Measurements from ENCODE around the gene RFX3.

The RFX3 gene

DNA sequence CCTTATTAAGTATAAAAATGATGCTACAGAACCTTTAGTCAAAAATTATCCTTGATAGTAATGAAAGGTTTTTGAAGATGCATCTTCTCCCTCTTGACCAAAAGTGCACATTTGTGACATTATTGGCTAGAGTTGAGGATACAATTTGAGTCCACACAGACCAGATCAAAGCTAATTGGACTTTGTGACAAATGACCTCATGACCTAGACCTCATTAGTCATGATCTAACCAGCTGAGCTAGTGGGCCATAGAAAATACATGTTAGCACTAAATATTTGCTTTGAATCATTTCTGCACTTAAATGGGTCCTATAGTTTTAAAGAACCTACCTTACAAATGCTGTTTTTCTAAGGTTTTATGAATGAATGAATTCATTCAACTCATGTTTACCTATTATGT is 182.1 kb downstream of the RFX3 start:
- H2AFZ ChIP-seq (ENCODE audit: low read depth, low read length, severe bottlenecking), result no peak overlapping the region
- H3F3A ChIP-seq (ENCODE audit: insufficient read depth), result no peaks in the 10 kb centered on the region
- no peak overlapping the region for H3K9ac ChIP-seq (ENCODE audit: low read length)
- H3K27me3 ChIP-seq (ENCODE audit: low read length), result no peaks in the 10 kb centered on the region
- no peaks in the 10 kb centered on the region for H3K9me3 ChIP-seq (ENCODE audit: insufficient read depth, low read length)
- no peak overlapping the region for H3K27ac ChIP-seq (ENCODE audit: low read depth, low read length)
- no peaks in the 10 kb centered on the region for H3K9me2 ChIP-seq (replicated peaks; ENCODE audit: insufficient read depth, low read length)
- H4K20me1 ChIP-seq (ENCODE audit: low read depth, low read length), result no peaks in the 10 kb centered on the region
- TF ChIP-seq EZH2phosphoT487 (conservative IDR thresholded peaks at IDR 0.05; ENCODE audit: low read length) (no peak), CTCF (IDR thresholded peaks at IDR 0.05; ENCODE audit: insufficient read depth, low read length, poor library complexity, severe bottlenecking) (no peak)
- H3K4me2 ChIP-seq (ENCODE audit: low read depth, low read length, poor library complexity, severe bottlenecking), result no peak overlapping the region
- H3K36me3 ChIP-seq (ENCODE audit: low read length), result no peaks in the 10 kb centered on the region
- no peaks in the 10 kb centered on the region for H3K79me2 ChIP-seq (ENCODE audit: insufficient read depth, low read length)
- H3K4me3 ChIP-seq (ENCODE audit: insufficient read depth, low read length, poor library complexity, severe bottlenecking), result no peak overlapping the region

DNA sequence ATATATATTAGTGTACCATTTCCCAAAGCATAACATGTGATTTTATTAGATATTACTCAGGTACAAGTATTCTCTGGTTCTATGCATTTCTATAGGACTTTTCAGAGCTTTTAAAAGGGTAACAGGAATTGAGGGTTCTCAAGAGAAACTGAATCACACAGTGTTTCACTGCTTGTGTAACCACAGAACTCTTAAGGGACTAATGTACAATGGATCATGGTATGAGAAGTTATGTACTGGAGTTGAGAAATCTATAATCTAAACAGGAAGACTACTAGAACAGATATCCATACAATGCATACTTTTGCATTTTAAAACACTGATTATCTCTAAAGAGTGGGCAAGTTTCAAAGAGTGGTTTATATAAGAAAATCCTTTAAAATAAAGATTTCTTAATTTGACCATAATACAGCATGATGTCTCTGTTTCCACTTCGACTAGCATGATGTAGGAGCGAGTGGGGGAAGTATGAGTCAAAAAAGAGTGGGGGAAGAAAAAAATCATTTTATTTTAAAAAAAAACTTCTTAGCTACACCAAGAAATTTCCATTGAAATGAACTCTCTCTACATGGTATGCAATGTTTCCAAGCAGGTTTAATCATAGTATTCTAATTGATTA is 183.5 kb downstream of the RFX3 start:
- no peaks in the 10 kb centered on the region for H4K20me1 ChIP-seq (ENCODE audit: low read depth, low read length)
- no peaks in the 10 kb centered on the region for H3F3A ChIP-seq (ENCODE audit: insufficient read depth)
- H3K4me3 ChIP-seq (ENCODE audit: insufficient read depth, low read length, poor library complexity, severe bottlenecking), result no peak overlapping the region
- H3K9me3 ChIP-seq (ENCODE audit: insufficient read depth, low read length), result no peaks in the 10 kb centered on the region
- no peak overlapping the region for H3K9ac ChIP-seq (ENCODE audit: low read length)
- no peak for TF ChIP-seq EZH2phosphoT487 (conservative IDR thresholded peaks at IDR 0.05; ENCODE audit: low read length)
- TF ChIP-seq CTCF (IDR thresholded peaks at IDR 0.05; ENCODE audit: insufficient read depth, low read length, poor library complexity, severe bottlenecking), result no peak
- H3K9me2 ChIP-seq (replicated peaks; ENCODE audit: insufficient read depth, low read length), result no peaks in the 10 kb centered on the region
- H3K4me2 ChIP-seq (ENCODE audit: low read depth, low read length, poor library complexity, severe bottlenecking), result no peak overlapping the region
- no peaks in the 10 kb centered on the region for H3K36me3 ChIP-seq (ENCODE audit: low read length)
- H3K79me2 ChIP-seq (ENCODE audit: insufficient read depth, low read length), result no peaks in the 10 kb centered on the region
- no peak overlapping the region for H2AFZ ChIP-seq (ENCODE audit: low read depth, low read length, severe bottlenecking)
- no peaks in the 10 kb centered on the region for H3K27me3 ChIP-seq (ENCODE audit: low read length)
- H3K27ac ChIP-seq (ENCODE audit: low read depth, low read length), result no peak overlapping the region

GRCh38 chr9:3337515-3338225 is 188.1 kb downstream of the RFX3 start:
- Histone ChIP-seq H3K36me3 (ENCODE audit: low read length) (no peaks in the 10 kb centered on the region), H3K9me2 (replicated peaks; ENCODE audit: insufficient read depth, low read length) (no peaks in the 10 kb centered on the region), H3K9me3 (ENCODE audit: insufficient read depth, low read length) (no peaks in the 10 kb centered on the region), H3K27ac (ENCODE audit: low read depth, low read length) (no peak overlapping the region), H3K27me3 (ENCODE audit: low read length) (no peaks in the 10 kb centered on the region), H3K4me2 (ENCODE audit: low read depth, low read length, poor library complexity, severe bottlenecking) (no peak overlapping the region), H3K79me2 (ENCODE audit: insufficient read depth, low read length) (no peaks in the 10 kb centered on the region), H3F3A (ENCODE audit: insufficient read depth) (no peaks in the 10 kb centered on the region), H3K4me3 (ENCODE audit: insufficient read depth, low read length, poor library complexity, severe bottlenecking) (no peak overlapping the region), H2AFZ (ENCODE audit: low read depth, low read length, severe bottlenecking) (no peak overlapping the region), H4K20me1 (ENCODE audit: low read depth, low read length) (no peaks in the 10 kb centered on the region), H3K9ac (ENCODE audit: low read length) (no peak overlapping the region)
- TF ChIP-seq CTCF (IDR thresholded peaks at IDR 0.05; ENCODE audit: insufficient read depth, low read length, poor library complexity, severe bottlenecking) (no peak), EZH2phosphoT487 (conservative IDR thresholded peaks at IDR 0.05; ENCODE audit: low read length) (no peak)

Measured in SU-DHL-6 (cell line).